HG03354 (cell line): ENCODE data around the gene WNT2.

Experiments
- ATAC-seq: cut with Tn5 transposase; IDR thresholded peaks from one replicate; pipeline ENCODE4 v1.9.1; 2021; ENCODE audit warnings: mild to moderate bottlenecking; ENCODE audit not compliant: unreplicated experiment, poor library complexity, severe bottlenecking

WNT2 gene

DNA sequence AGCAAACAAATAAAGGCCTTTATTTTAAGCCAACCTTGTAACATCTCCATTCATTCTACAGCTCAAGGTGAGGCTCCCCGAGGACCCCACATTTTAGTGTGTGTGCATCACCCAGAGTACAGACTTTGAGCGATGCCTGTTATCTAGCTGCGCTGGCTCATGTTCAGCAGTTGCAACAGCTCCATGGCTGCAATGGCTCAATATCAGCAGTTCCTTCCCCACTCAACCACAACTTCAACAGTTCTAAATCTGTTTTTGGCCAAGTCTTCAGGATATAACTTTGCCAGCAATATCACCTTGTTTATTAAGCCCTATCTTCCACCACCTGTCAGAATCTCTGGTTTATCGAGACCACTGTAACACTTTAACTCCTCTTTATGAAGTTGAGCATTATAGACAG lies 95.8 kb downstream of the WNT2 start:
- ATAC-seq = no peak

DNA sequence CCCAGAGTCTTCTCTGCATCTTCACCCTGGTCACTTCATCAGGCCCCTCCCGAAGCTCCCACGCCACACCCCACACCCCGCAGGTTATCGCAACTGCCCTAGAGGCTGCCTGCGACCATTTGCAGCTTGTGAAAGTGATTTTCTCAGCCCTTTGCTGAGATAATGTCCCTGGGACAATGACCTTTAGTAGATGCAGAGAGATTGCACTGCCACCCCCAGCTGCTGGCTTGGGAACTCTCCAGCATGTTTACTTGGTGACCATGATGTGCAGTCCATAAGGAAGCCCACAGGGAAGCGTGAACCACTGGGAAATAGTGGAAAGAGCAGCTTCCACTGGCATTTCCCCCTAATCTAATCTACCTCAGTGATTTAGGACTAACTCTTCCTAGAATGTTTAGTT lies 97.3 kb downstream of the WNT2 start:
- no peak for ATAC-seq
